CD4-positive, alpha-beta T cell (primary cell): ENCODE results near the gene NRF1. TPM values are rescaled to one million over a fixed set of nuclear protein-coding genes. Genes with fewer than 3 reads are reported as not detected.

Experiments
- ATAC-seq: fragments of 200-7000 bp; cut with Tn5 transposase; one replicate; pipeline ENCODE4 v1.10.0; 2022; ENCODE audit warnings: mild to moderate bottlenecking; ENCODE audit not compliant: poor library complexity
- CTCF ChIA-PET: fragments of 350-600 bp; sonication (Branson Sonifier 250); formaldehyde crosslinking; loops from one replicate; lab custom pipeline; 2021; ENCODE audit warnings: antibody characterized with exemption, inconsistent platforms; lab: Charles Lee
- POLR2A ChIA-PET: fragments of 350-600 bp; sonication (Branson Sonifier 250); formaldehyde crosslinking; loops from one replicate; lab custom pipeline; 2021; ENCODE audit warnings: antibody characterized with exemption, inconsistent platforms; lab: Charles Lee
- DNase-seq, 14 experiments: peaks; one replicate each; pipeline ENCODE4 v3.0.0-alpha.2; 2013 to 2020; ENCODE audit warnings: mixed read lengths in 2 of 14
- H3K27ac ChIP-seq, 2 donors: one replicate each; pipeline versions ENCODE4 v1.5.1 to v1.7.0; 2013; ENCODE audit warnings: low read length in 2 of 2, low read depth in 1 of 2, mild to moderate bottlenecking in 1 of 2
- H3K27me3 ChIP-seq, 2 experiments: 1 replicate in 1 of 2; 2 replicates in 1 of 2; pipeline versions ENCODE4 v1.6.1 to v1.7.0; 2013; ENCODE audit warnings: low read length in 2 of 2, control low read depth in 1 of 2, mild to moderate bottlenecking in 1 of 2, moderate library complexity in 1 of 2; ENCODE audit not compliant: insufficient read depth in 2 of 2, control insufficient read depth in 1 of 2
- H3K36me3 ChIP-seq: one replicate; pipeline ENCODE4 v1.6.1; 2013; ENCODE audit warnings: low read length, control low read depth; ENCODE audit not compliant: insufficient read depth
- H3K4me1 ChIP-seq: one replicate; pipeline ENCODE4 v1.6.1; 2013; ENCODE audit warnings: low read length, control low read depth; ENCODE audit not compliant: insufficient read depth
- H3K4me3 ChIP-seq: one replicate; pipeline ENCODE4 v1.5.1; 2013; ENCODE audit warnings: mild to moderate bottlenecking, low read length, moderate library complexity
- H3K9me3 ChIP-seq, 2 experiments: 1 replicate in 1 of 2; 2 replicates in 1 of 2; pipeline versions ENCODE4 v1.6.1 to v1.7.0; 2013; ENCODE audit warnings: low read length in 2 of 2, mild to moderate bottlenecking in 2 of 2, control low read depth in 1 of 2, moderate library complexity in 1 of 2; ENCODE audit not compliant: control insufficient read depth in 1 of 2, insufficient read depth in 1 of 2
- H3K27ac Mint-ChIP-seq: one replicate; pipeline ENCODE4 v1.8.0; 2020; ENCODE audit warnings: mixed read lengths
- H3K27me3 Mint-ChIP-seq: one replicate; pipeline ENCODE4 v1.8.0; 2021; ENCODE audit warnings: mixed read lengths
- H3K36me3 Mint-ChIP-seq: one replicate; pipeline ENCODE4 v1.8.0; 2021; ENCODE audit warnings: low read depth, mixed read lengths
- H3K4me1 Mint-ChIP-seq: one replicate; pipeline ENCODE4 v1.8.0; 2021; ENCODE audit warnings: low read depth, mixed read lengths
- H3K4me3 Mint-ChIP-seq: one replicate; pipeline ENCODE4 v1.8.0; 2020; ENCODE audit warnings: mild to moderate bottlenecking, mixed read lengths
- H3K9me3 Mint-ChIP-seq: one replicate; pipeline ENCODE4 v1.8.0; 2020; ENCODE audit warnings: mixed read lengths
- CTCF ChIP-seq: fragments of 200-600 bp; IDR thresholded peaks from one replicate; pipeline ENCODE4 v1.8.0; 2022; ENCODE audit warnings: antibody characterized with exemption, mild to moderate bottlenecking
- intact Hi-C, 2 experiments: fragments of 100-400 bp; cut with DNase I in 1 of 2; cut with micrococcal nuclease in 1 of 2; formaldehyde crosslinking; loops; one replicate each; pipeline versions ENCODE4 v1.15.1 to v1.9.0; 2023 to 2025; cut with DNase I, micrococcal nuclease
- total RNA-seq, 174 experiments: library from RNA in 2 of 174; stranded (reverse) in 2 of 174; gene quantifications; one replicate each; pipeline ENCODE4 v1.2.3 and lab custom pipeline; 2021 to 2026

The NRF1 gene
- total RNA-seq, 2 experiments from 2014 or later, result 35.4 to 36.1 TPM

GRCh38 chr7:129698516-129699418 lies 87.2 kb downstream of the NRF1 start:
- ATAC-seq (no peak), DNase-seq (no peak)
- intact Hi-C loops, result no loop called here
- CTCF ChIA-PET, result no interaction called here
- Mint-ChIP-seq H3K27me3 (no peaks in the 10 kb centered on the region), H3K9me3 (no peaks in the 10 kb centered on the region), H3K4me3 (no peak overlapping the region), H3K4me1 (no peaks in the 10 kb centered on the region), H3K36me3 (peaks cover 43% of the 10 kb centered on the region), H3K27ac (no peak overlapping the region)
- Histone ChIP-seq H3K27ac (no peak overlapping the region), H3K9me3 (no peaks in the 10 kb centered on the region), H3K4me3 (no peak overlapping the region), H3K36me3 (peaks cover 13% of the 10 kb centered on the region), H3K4me1 (no peaks in the 10 kb centered on the region), H3K27me3 (no peaks in the 10 kb centered on the region)
- POLR2A ChIA-PET, result no interaction called here
- TF ChIP-seq CTCF, result no peak

- intact Hi-C loops, result no loop called here
- Mint-ChIP-seq H3K36me3 (peaks cover 33% of the 10 kb centered on the region), H3K27me3 (no peaks in the 10 kb centered on the region), H3K4me1 (peaks cover 17% of the 10 kb centered on the region), H3K27ac (no peak overlapping the region), H3K9me3 (no peaks in the 10 kb centered on the region), H3K4me3 (no peak overlapping the region)
- ChIA-PET POLR2A (no interaction called here), CTCF (no interaction called here)
- Histone ChIP-seq H3K4me3 (no peak overlapping the region), H3K4me1 (no peaks in the 10 kb centered on the region), H3K36me3 (peaks cover 16% of the 10 kb centered on the region), H3K9me3 (no peaks in the 10 kb centered on the region), H3K27ac (no peak overlapping the region), H3K27me3 (no peaks in the 10 kb centered on the region)
- DNase-seq, result no peak
- ATAC-seq, result no peak
- no peak for TF ChIP-seq CTCF
Observed at GRCh38 chr7:129702316-129702715, 90.8 kb downstream of the NRF1 start.

GRCh38 chr7:129702761-129703338 lies 91.3 kb downstream of the NRF1 start:
- no peaks in the 10 kb centered on the region for H3K27me3 ChIP-seq
- no peaks in the 10 kb centered on the region for H3K9me3 Mint-ChIP-seq
- no peaks in the 10 kb centered on the region for H3K27me3 Mint-ChIP-seq
- ATAC-seq (no peak), DNase-seq (no peak)
- intact Hi-C loops, result no loop called here
- no peak for TF ChIP-seq CTCF
- CTCF ChIA-PET, result no interaction called here
- H3K9me3 ChIP-seq, result no peaks in the 10 kb centered on the region
- H3K4me3 ChIP-seq, result no peak overlapping the region
- no peak overlapping the region for H3K4me3 Mint-ChIP-seq
- H3K27ac Mint-ChIP-seq, result no peak overlapping the region
- peaks cover 22% of the 10 kb centered on the region for H3K4me1 Mint-ChIP-seq
- peaks cover 36% of the 10 kb centered on the region for H3K36me3 Mint-ChIP-seq
- H3K27ac ChIP-seq, result no peak overlapping the region
- no peaks in the 10 kb centered on the region for H3K4me1 ChIP-seq
- peaks cover 16% of the 10 kb centered on the region for H3K36me3 ChIP-seq
- POLR2A ChIA-PET, result no interaction called here
